Measurements from ENCODE around the gene HLA-DRB1.

DNA sequence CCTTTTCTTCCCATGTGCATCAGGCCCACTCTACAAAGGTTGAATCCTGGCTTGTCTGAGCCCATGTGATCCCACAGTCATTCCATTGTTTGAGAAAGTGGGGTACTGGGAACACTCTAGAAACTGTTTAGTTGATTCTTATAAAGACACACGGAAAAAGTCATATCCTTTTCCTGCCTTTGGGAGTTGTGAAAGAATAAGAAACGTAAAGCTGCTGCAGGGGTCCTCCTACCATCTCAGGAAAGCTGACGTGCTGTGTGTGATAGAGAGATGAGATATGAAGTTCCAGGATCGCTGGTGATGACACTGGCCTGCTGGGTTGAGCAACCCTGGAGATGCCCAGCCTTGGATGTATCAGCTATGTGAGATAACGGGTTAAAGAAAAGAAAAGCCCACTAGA, 38.2 kb downstream of the HLA-DRB1 start:
- TF ChIP-seq, protein P1, sequence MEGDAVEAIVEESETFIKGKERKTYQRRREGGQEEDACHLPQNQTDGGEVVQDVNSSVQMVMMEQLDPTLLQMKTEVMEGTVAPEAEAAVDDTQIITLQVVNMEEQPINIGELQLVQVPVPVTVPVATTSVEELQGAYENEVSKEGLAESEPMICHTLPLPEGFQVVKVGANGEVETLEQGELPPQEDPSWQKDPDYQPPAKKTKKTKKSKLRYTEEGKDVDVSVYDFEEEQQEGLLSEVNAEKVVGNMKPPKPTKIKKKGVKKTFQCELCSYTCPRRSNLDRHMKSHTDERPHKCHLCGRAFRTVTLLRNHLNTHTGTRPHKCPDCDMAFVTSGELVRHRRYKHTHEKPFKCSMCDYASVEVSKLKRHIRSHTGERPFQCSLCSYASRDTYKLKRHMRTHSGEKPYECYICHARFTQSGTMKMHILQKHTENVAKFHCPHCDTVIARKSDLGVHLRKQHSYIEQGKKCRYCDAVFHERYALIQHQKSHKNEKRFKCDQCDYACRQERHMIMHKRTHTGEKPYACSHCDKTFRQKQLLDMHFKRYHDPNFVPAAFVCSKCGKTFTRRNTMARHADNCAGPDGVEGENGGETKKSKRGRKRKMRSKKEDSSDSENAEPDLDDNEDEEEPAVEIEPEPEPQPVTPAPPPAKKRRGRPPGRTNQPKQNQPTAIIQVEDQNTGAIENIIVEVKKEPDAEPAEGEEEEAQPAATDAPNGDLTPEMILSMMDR (IDR thresholded peaks at IDR 0.05), result no peak
- TF ChIP-seq POLR2A (IDR thresholded peaks at IDR 0.05), result no peak

All from Peyer's patch (tissue), 4 donors.